H1 (cell line): Measurements from ENCODE around the gene MACIR. TPM values are rescaled to one million over a fixed set of nuclear protein-coding genes. Genes with fewer than 3 reads are reported as not detected.

Source experiments
- CTCF ChIA-PET: fragments of 300-600 bp; sonication (Branson Sonifier 250); formaldehyde crosslinking; loops from one replicate; lab custom pipeline; 2021; ENCODE audit not compliant: partially characterized antibody; lab: Charles Lee
- POLR2A ChIA-PET: fragments of 300-600 bp; sonication (Branson Sonifier 250); formaldehyde crosslinking; loops from one replicate; lab custom pipeline; 2021; ENCODE audit warnings: inconsistent platforms; ENCODE audit not compliant: partially characterized antibody; lab: Charles Lee
- DNase-seq, 2 experiments: peaks; one replicate each; pipeline versions ENCODE4 v3.0.0 to v3.0.0-alpha.2; 2010 to 2022; ENCODE audit warnings: low spot score in 2 of 2, low read depth in 1 of 2, mixed read lengths in 1 of 2
- FAIRE-seq: peaks from 2 replicates; lab custom pipeline; 2011; peaks lifted over from hg19 to GRCh38; lab: Jason Lieb, UNC
- H2AFZ ChIP-seq: 2 replicates; pipeline ENCODE4 v1.8.1; 2012; ENCODE audit warnings: low read length, inconsistent platforms
- H2AK5ac ChIP-seq: 2 replicates; pipeline ENCODE4 v1.6.1; 2013; ENCODE audit warnings: low read depth, low read length
- H2BK120ac ChIP-seq: replicated peaks from 2 replicates; pipeline ENCODE3; 2013; ENCODE audit warnings: low read depth, low read length, inconsistent platforms
- H2BK12ac ChIP-seq: 2 replicates; pipeline ENCODE4 v1.6.1; 2013; ENCODE audit warnings: low read depth, low read length
- H2BK15ac ChIP-seq: 2 replicates; pipeline ENCODE4 v1.6.1; 2013; ENCODE audit warnings: low read length
- H2BK20ac ChIP-seq: 2 replicates; pipeline ENCODE4 v1.6.1; 2013; ENCODE audit warnings: low read length
- H2BK5ac ChIP-seq: 2 replicates; pipeline ENCODE4 v1.6.1; 2013; ENCODE audit warnings: low read depth, low read length
- H3K14ac ChIP-seq: 2 replicates; pipeline ENCODE4 v1.6.1; 2013; ENCODE audit warnings: inconsistent platforms; ENCODE audit not compliant: insufficient read length
- H3K18ac ChIP-seq: 2 replicates; pipeline ENCODE4 v1.6.1; 2013; ENCODE audit warnings: low read length; ENCODE audit errors: extremely low read depth
- H3K23ac ChIP-seq: 2 replicates; pipeline ENCODE4 v1.6.1; 2013; ENCODE audit warnings: inconsistent platforms; ENCODE audit not compliant: insufficient read length
- H3K23me2 ChIP-seq: 2 replicates; pipeline ENCODE4 v1.6.1; 2013; ENCODE audit warnings: low read depth, low read length
- H3K27ac ChIP-seq: 2 replicates; pipeline ENCODE4 v1.6.1; 2011; ENCODE audit warnings: low read depth, low read length, inconsistent platforms
- H3K27me3 ChIP-seq, 4 experiments: replicated peaks in 1 of 4; 1 replicate in 1 of 4; 2 replicates in 3 of 4; pipeline versions ENCODE4 v1.6.1 to v1.8.1; 2011 to 2013; ENCODE audit warnings: low read length in 3 of 4, mild to moderate bottlenecking in 3 of 4, inconsistent platforms in 2 of 4, mixed read lengths in 2 of 4, moderate library complexity in 1 of 4; ENCODE audit not compliant: control insufficient read depth in 3 of 4, insufficient read depth in 3 of 4; ENCODE audit errors: extremely low read depth in 1 of 4
- H3K36me3 ChIP-seq, 4 experiments: 2 replicates each; pipeline versions ENCODE4 v1.6.1 to v1.8.1; 2011 to 2013; ENCODE audit warnings: mild to moderate bottlenecking in 4 of 4, low read length in 3 of 4, moderate library complexity in 2 of 4, control low read depth in 1 of 4, inconsistent platforms in 1 of 4; ENCODE audit not compliant: insufficient read depth in 4 of 4, control insufficient read depth in 2 of 4
- H3K4ac ChIP-seq: replicated peaks from 2 replicates; pipeline ENCODE3; 2013; ENCODE audit warnings: low read length, low read depth, mixed read lengths, inconsistent platforms; ENCODE audit not compliant: insufficient read length
- H3K4me1 ChIP-seq, 4 experiments: replicated peaks in 1 of 4; 1 replicate in 1 of 4; 2 replicates in 3 of 4; pipeline versions ENCODE4 v1.6.1 to v1.8.1; 2011 to 2013; ENCODE audit warnings: low read length in 3 of 4, inconsistent platforms in 2 of 4, mixed read lengths in 1 of 4; ENCODE audit not compliant: insufficient read depth in 4 of 4, control insufficient read depth in 3 of 4
- H3K4me2 ChIP-seq, 2 experiments: 2 replicates each; pipeline versions ENCODE4 v1.6.1 to v1.8.1; 2011 to 2013; ENCODE audit warnings: low read depth in 2 of 2, low read length in 2 of 2, control low read depth in 1 of 2, inconsistent platforms in 1 of 2, mild to moderate bottlenecking in 1 of 2; ENCODE audit not compliant: insufficient read depth in 1 of 2
- H3K4me3 ChIP-seq, 4 experiments: fragments of 200-600, 300-600 bp in 1 of 4; sonication (generic), shearing (Covaris generic), sonication (Bioruptor Twin) in 1 of 4; 2 replicates each; pipeline versions ENCODE4 v1.5.1 to v1.8.1; 2011 to 2016; ENCODE audit warnings: low read length in 4 of 4, low read depth in 3 of 4, control low read depth in 2 of 4, inconsistent platforms in 2 of 4, mild to moderate bottlenecking in 2 of 4, mixed read lengths in 1 of 4, moderate library complexity in 1 of 4; ENCODE audit not compliant: insufficient read depth in 2 of 4; ENCODE audit errors: extremely low read depth in 1 of 4
- H3K56ac ChIP-seq: replicated peaks from 2 replicates; pipeline ENCODE3; 2013; ENCODE audit warnings: low read depth, mild to moderate bottlenecking, mixed read lengths, low read length, inconsistent platforms; ENCODE audit not compliant: insufficient read length
- H3K79me1 ChIP-seq: 2 replicates; pipeline ENCODE4 v1.6.1; 2013; ENCODE audit warnings: low read depth, low read length, control low read depth
- H3K79me2 ChIP-seq, 2 experiments: 2 replicates each; pipeline versions ENCODE4 v1.6.1 to v1.8.1; 2012 to 2013; ENCODE audit warnings: low read length in 2 of 2, mild to moderate bottlenecking in 2 of 2, inconsistent platforms in 1 of 2; ENCODE audit not compliant: insufficient read depth in 2 of 2, control insufficient read depth in 1 of 2
- H3K9ac ChIP-seq, 4 experiments: replicated peaks in 1 of 4; 1 replicate in 1 of 4; 2 replicates in 3 of 4; pipeline versions ENCODE4 v1.6.1 to v1.8.1; 2011 to 2013; ENCODE audit warnings: low read depth in 3 of 4, low read length in 3 of 4, control low read depth in 2 of 4, mild to moderate bottlenecking in 2 of 4, moderate library complexity in 2 of 4, inconsistent platforms in 1 of 4; ENCODE audit errors: extremely low read depth in 1 of 4
- H3K9me3 ChIP-seq, 2 experiments: 2 replicates each; pipeline versions ENCODE4 v1.6.1 to v1.8.1; 2012 to 2013; ENCODE audit warnings: mild to moderate bottlenecking in 2 of 2, moderate library complexity in 2 of 2, control low read depth in 1 of 2, inconsistent platforms in 1 of 2, low read depth in 1 of 2, low read length in 1 of 2, mixed read lengths in 1 of 2; ENCODE audit not compliant: insufficient read depth in 2 of 2
- H4K20me1 ChIP-seq, 2 experiments: replicated peaks in 1 of 2; 2 replicates each; pipeline versions ENCODE3 to v1.8.1; 2011 to 2013; ENCODE audit warnings: inconsistent platforms in 2 of 2, low read length in 2 of 2, mild to moderate bottlenecking in 1 of 2; ENCODE audit not compliant: insufficient read depth in 2 of 2, control insufficient read depth in 1 of 2
- H4K5ac ChIP-seq: 2 replicates; pipeline ENCODE4 v1.6.1; 2013; ENCODE audit warnings: low read length, low read depth, mixed read lengths, inconsistent platforms; ENCODE audit not compliant: insufficient read length
- H4K8ac ChIP-seq: 2 replicates; pipeline ENCODE4 v1.8.0; 2013; ENCODE audit warnings: mild to moderate bottlenecking, moderate library complexity, low read length, inconsistent platforms; ENCODE audit not compliant: insufficient read depth; ENCODE audit errors: extremely low read depth
- H4K91ac ChIP-seq: replicated peaks from 2 replicates; pipeline ENCODE3; 2013; ENCODE audit warnings: low read length, mixed read lengths, inconsistent platforms; ENCODE audit not compliant: insufficient read length
- CHD2 ChIP-seq: IDR thresholded peaks from 2 replicates; pipeline ENCODE4 v1.6.1; 2012; ENCODE audit warnings: low read length, improper control_type of control experiment
- HDAC6 ChIP-seq: IDR thresholded peaks from one replicate; pipeline ENCODE4 v1.7.1; 2012; ENCODE audit warnings: low read depth, mild to moderate bottlenecking, inconsistent platforms, low read length, moderate library complexity
- RAD21 ChIP-seq, 2 experiments: IDR thresholded peaks in 1 of 2; conservative IDR thresholded peaks in 1 of 2; 2 replicates each; pipeline ENCODE4 v1.6.1; 2011; ENCODE audit warnings: low read depth in 2 of 2, low read length in 2 of 2, improper control_type of control experiment in 1 of 2, inconsistent platforms in 1 of 2, mild to moderate bottlenecking in 1 of 2, moderate library complexity in 1 of 2
- RNF2 ChIP-seq: fragments of 200-900, 300-1000 bp; sonication (generic); IDR thresholded peaks from 2 replicates; pipeline ENCODE4 v1.7.1; 2016; ENCODE audit warnings: borderline replicate concordance, low read depth, mild to moderate bottlenecking, antibody characterized with exemption, low read length; ENCODE audit not compliant: poor library complexity, severe bottlenecking; ENCODE audit errors: missing control alignments
- RXRA ChIP-seq: IDR thresholded peaks from 2 replicates; pipeline ENCODE4 v1.6.1; 2011; ENCODE audit warnings: low read depth, mild to moderate bottlenecking, low read length, moderate library complexity; ENCODE audit not compliant: insufficient read depth
- SP2 ChIP-seq: IDR thresholded peaks from 2 replicates; pipeline ENCODE4 v1.6.1; 2012; ENCODE audit warnings: mild to moderate bottlenecking, low read length, inconsistent platforms
- USF2 ChIP-seq: IDR thresholded peaks from 2 replicates; pipeline ENCODE4 v1.6.1; 2011; ENCODE audit warnings: low read length, improper control_type of control experiment
- YY1 ChIP-seq: IDR thresholded peaks from 2 replicates; pipeline ENCODE4 v1.6.1; 2011; ENCODE audit warnings: low read depth, mild to moderate bottlenecking, low read length
- WGBS, 2 experiments: shearing (Covaris generic) in 1 of 2; methylation state at CpG; one replicate each; pipeline versions ENCODE4 v1.1.6 to v1.1.7; 2013 to 2015; ENCODE audit warnings: low lambda C conversion rate in 2 of 2, mixed read lengths in 2 of 2, inconsistent platforms in 1 of 2, low coverage in 1 of 2, missing lambda C conversion rate in 1 of 2; ENCODE audit not compliant: insufficient replicate concordance in 2 of 2, insufficient coverage in 1 of 2, insufficient read length in 1 of 2; ENCODE audit errors: extremely low coverage in 1 of 2, missing lambda C conversion rate in 1 of 2; 5-methylcytosine and 5-hydroxymethylcytosine counted together
- polyA plus RNA-seq, 7 experiments: library from polyadenylated mRNA; depleted of rRNA in 3 of 7; stranded (reverse) in 5 of 7; unstranded in 2 of 7; fragments of >200 nt in 5 of 7; fragments of 200-250 nt in 2 of 7; gene quantifications; 1 replicate in 5 of 7; 2 replicates in 1 of 7; 4 replicates in 1 of 7; pipeline versions ENCODE4 v1.2.1 to v1.2.3, GENCODE V29; 2011 to 2013; ENCODE audit warnings: missing spikeins in 2 of 7, mixed read lengths in 2 of 7
- total RNA-seq: library from RNA; stranded (reverse); fragmentation: NEBNext Ultra II Directional; extraction: Animal tissue kit (Norgen Biotek cat#: 25700); gene quantifications from 2 replicates; pipeline ENCODE4 v1.2.1, GENCODE V29; 2021

MACIR gene
- total and polyA plus RNA-seq, 2 of the 8 experiments (the other 6 are each of a cell fraction or from before 2014, with no cell fraction given), result 8.0 to 19.2 TPM

GRCh38 chr5:103298117-103298516 lies 39.6 kb downstream of the MACIR start:
- no peak overlapping the region for H3K4me3 ChIP-seq
- no peaks in the 10 kb centered on the region for H3K27me3 ChIP-seq
- H3K4me1 ChIP-seq, result peaks cover 0 to 9% (median 2%) of the 10 kb centered on the region in 4 experiments; a peak in 2 of 7 replicates
- H2BK120ac ChIP-seq, result no peak overlapping the region
- no peak overlapping the region for H3K4me2 ChIP-seq
- H3K23ac ChIP-seq, result no peak overlapping the region
- H4K91ac ChIP-seq, result no peak overlapping the region
- H3K18ac ChIP-seq, result no peak overlapping the region
- H2AFZ ChIP-seq, result no peak overlapping the region
- H4K8ac ChIP-seq, result no peak overlapping the region
- H2BK15ac ChIP-seq, result no peak overlapping the region
- no peaks in the 10 kb centered on the region for H3K36me3 ChIP-seq
- H2BK5ac ChIP-seq, result no peak overlapping the region
- no peak overlapping the region for H3K9ac ChIP-seq
- H4K20me1 ChIP-seq, result no peaks in the 10 kb centered on the region
- H3K79me2 ChIP-seq, result no peaks in the 10 kb centered on the region
- ChIA-PET POLR2A (interaction anchor here (1.0 kb wide), 1 partner anchor 40 kb away, joined by 3 read pairs; the partner anchor contains the start of gene MACIR), CTCF (interaction anchor here (0.9 to 2.8 kb wide), 5 partner anchors 8 to 177 kb away, joined by 3 to 9 read pairs (median 3); no protein-coding TSS in a partner anchor)
- H2BK12ac ChIP-seq, result no peak overlapping the region
- H2BK20ac ChIP-seq, result no peak overlapping the region
- DNase-seq (no peak), FAIRE-seq (no peak)
- no peaks in the 10 kb centered on the region for H3K23me2 ChIP-seq
- H3K4ac ChIP-seq, result no peak overlapping the region
- H3K9me3 ChIP-seq, result no peaks in the 10 kb centered on the region
- H3K27ac ChIP-seq, result no peak overlapping the region
- 100% methylated on average over 1 of the region's 1 CpG; no CpG with 5 or more reads in 1 of the 2 experiments for WGBS, 2 experiments
- no peak overlapping the region for H3K14ac ChIP-seq
- no peak overlapping the region for H3K56ac ChIP-seq
- TF ChIP-seq CHD2 (no peak), RNF2 (no peak), RAD21 (IDR thresholded peaks at IDR 0.05 in 1 of 2, conservative IDR thresholded peaks at IDR 0.05 in 1 of 2; ENCODE audit: low read depth in 2 of 2, low read length in 2 of 2) (no peak), RXRA (no peak), YY1 (no peak), HDAC6 (no peak), USF2 (no peak), SP2 (no peak)
- H4K5ac ChIP-seq, result no peak overlapping the region
- H3K79me1 ChIP-seq, result no peaks in the 10 kb centered on the region
- no peak overlapping the region for H2AK5ac ChIP-seq
